Nephron (organoid): ENCODE measurements around the gene MED25.

ENCODE experiments used
- H3K27ac Mint-ChIP-seq, 3 experiments: 2 replicates each; pipeline ENCODE4 v1.8.0; 2020; ENCODE audit warnings: mixed read lengths in 3 of 3, mild to moderate bottlenecking in 2 of 3, moderate library complexity in 1 of 3
- H3K27me3 Mint-ChIP-seq: 2 replicates; pipeline ENCODE4 v1.8.0; 2021; ENCODE audit warnings: low read depth, mild to moderate bottlenecking, moderate library complexity, mixed read lengths
- H3K36me3 Mint-ChIP-seq: 2 replicates; pipeline ENCODE4 v1.8.0; 2020; ENCODE audit warnings: low read depth, mixed read lengths
- H3K4me1 Mint-ChIP-seq: 2 replicates; pipeline ENCODE4 v1.8.0; 2020; ENCODE audit warnings: mixed read lengths
- H3K4me3 Mint-ChIP-seq, 3 experiments: 2 replicates each; pipeline ENCODE4 v1.8.0; 2020; ENCODE audit warnings: mild to moderate bottlenecking in 3 of 3, mixed read lengths in 3 of 3, moderate library complexity in 2 of 3
- H3K9me3 Mint-ChIP-seq: 2 replicates; pipeline ENCODE4 v1.8.0; 2020; ENCODE audit warnings: mixed read lengths
- TF ChIP-seq, protein P1 (sequence below), 3 experiments: fragments of 200-600 bp; sonication (generic); IDR thresholded peaks; one replicate each; pipeline ENCODE4 v1.5.0; 2021; ENCODE audit warnings: antibody characterized with exemption in 3 of 3; ENCODE audit not compliant: unreplicated experiment in 3 of 3

MED25 gene

DNA sequence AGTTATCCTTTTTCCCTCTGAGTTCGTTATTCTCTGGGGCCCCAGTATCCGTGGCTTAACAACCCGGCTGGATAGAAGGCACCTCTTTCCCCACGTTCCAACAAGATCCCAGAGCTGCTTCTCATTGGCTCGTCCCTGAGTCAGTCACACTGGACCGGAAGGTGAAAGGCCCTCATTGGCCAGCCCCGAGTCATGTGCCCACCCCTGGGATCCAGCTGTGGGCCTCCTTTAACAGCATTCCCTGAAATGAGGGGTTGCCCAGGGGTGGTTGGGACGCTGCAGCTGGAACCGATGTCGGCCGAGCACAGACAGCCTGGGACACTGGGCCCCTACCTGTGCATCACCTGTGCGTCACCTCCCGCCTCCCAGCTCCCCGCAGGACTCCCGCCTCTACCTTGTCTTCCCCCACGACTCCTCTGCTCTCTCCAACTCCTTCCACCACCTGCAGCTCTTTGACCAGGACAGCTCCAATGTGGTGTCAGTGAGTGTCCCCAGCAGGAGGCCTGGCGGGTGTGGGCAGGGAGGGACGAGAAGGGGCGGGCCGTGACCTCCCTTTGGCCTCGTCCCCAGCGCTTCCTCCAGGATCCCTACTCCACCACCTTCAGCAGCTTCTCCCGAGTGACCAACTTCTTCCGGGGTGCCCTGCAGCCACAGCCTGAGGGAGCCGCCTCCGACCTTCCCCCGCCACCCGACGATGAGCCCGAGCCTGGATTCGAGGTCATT, 63.7 kb downstream of the MED25 start:
- TF ChIP-seq, protein P1, sequence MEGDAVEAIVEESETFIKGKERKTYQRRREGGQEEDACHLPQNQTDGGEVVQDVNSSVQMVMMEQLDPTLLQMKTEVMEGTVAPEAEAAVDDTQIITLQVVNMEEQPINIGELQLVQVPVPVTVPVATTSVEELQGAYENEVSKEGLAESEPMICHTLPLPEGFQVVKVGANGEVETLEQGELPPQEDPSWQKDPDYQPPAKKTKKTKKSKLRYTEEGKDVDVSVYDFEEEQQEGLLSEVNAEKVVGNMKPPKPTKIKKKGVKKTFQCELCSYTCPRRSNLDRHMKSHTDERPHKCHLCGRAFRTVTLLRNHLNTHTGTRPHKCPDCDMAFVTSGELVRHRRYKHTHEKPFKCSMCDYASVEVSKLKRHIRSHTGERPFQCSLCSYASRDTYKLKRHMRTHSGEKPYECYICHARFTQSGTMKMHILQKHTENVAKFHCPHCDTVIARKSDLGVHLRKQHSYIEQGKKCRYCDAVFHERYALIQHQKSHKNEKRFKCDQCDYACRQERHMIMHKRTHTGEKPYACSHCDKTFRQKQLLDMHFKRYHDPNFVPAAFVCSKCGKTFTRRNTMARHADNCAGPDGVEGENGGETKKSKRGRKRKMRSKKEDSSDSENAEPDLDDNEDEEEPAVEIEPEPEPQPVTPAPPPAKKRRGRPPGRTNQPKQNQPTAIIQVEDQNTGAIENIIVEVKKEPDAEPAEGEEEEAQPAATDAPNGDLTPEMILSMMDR (IDR thresholded peaks at IDR 0.05; ENCODE audit: unreplicated experiment in 3 of 3): no peak
- Mint-ChIP-seq H3K27ac (no peak overlapping the region), H3K9me3 (no peaks in the 10 kb centered on the region), H3K27me3 (no peaks in the 10 kb centered on the region), H3K4me3 (peak overlapping the region in 1 of 3 experiments; percentile 42), H3K4me1 (peaks cover 4% of the 10 kb centered on the region), H3K36me3 (peaks cover 68% of the 10 kb centered on the region)

DNA sequence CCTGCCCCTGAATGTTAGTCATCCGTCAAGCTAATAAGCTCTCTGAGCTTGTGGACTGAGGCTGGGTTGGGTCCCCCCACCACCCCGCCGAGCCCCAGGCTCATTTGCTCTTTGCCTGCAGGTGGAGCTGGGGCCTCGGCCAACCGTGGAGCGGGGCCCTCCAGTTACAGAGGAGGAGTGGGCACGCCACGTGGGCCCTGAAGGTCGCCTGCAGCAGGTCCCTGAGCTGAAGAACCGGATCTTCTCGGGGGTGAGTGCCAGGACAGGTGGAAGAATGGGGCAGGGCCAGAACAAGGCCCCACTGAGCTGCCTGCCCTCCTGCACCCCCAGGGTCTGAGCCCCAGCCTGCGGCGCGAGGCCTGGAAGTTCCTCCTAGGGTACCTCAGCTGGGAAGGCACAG, 64.6 kb downstream of the MED25 start:
- Mint-ChIP-seq H3K36me3 (peaks cover 68% of the 10 kb centered on the region), H3K27ac (no peak overlapping the region), H3K27me3 (no peaks in the 10 kb centered on the region), H3K4me1 (peaks cover 4% of the 10 kb centered on the region), H3K4me3 (no peak overlapping the region), H3K9me3 (no peaks in the 10 kb centered on the region)
- TF ChIP-seq, protein P1 (IDR thresholded peaks at IDR 0.05; ENCODE audit: unreplicated experiment in 3 of 3): no peak

DNA sequence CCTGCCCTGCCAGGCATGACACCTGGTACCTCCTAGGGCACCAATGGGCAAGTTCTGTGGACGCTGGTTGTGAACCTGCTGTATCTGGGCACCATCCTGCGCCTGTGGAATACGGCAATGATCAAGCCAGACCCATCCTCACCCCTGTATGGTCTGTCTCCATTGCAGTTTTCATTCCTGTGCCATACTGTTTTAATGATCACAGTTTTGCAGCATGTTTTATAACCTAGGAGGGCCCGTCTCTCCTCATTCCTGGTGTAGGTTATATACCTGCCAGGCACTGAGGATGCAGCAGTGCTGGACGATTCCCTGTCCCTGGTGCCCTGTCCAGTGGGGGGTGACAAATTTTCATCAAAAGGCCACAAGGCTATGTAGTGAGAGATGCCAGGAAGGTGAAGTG, 65.0 kb downstream of the MED25 start:
- Mint-ChIP-seq H3K27me3 (no peaks in the 10 kb centered on the region), H3K27ac (no peak overlapping the region), H3K36me3 (peaks cover 66% of the 10 kb centered on the region), H3K9me3 (no peaks in the 10 kb centered on the region), H3K4me3 (no peak overlapping the region), H3K4me1 (peaks cover 2% of the 10 kb centered on the region)
- TF ChIP-seq, protein P1 (IDR thresholded peaks at IDR 0.05; ENCODE audit: unreplicated experiment in 3 of 3): no peak

DNA sequence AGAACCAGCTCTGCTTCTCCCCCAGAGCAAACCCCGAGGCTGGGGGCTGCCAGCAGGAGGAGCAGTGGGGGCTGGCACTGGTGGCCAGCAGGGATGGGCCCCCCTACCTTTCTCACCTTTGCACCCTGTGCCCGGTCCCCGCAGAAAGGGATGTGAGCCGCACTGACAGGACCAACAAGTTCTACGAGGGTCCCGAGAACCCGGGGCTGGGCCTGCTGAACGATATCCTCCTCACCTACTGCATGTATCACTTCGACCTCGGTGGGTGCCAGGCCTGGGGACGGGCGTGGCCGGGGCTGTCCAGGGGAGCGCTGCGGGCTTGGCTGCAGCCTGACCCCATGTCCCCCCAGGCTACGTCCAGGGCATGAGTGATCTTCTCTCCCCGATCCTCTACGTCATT, 66.0 kb downstream of the MED25 start:
- H3K27me3 Mint-ChIP-seq: no peaks in the 10 kb centered on the region
- H3K4me1 Mint-ChIP-seq: no peaks in the 10 kb centered on the region
- no peak overlapping the region for H3K4me3 Mint-ChIP-seq
- peaks cover 59% of the 10 kb centered on the region for H3K36me3 Mint-ChIP-seq
- TF ChIP-seq, protein P1 (IDR thresholded peaks at IDR 0.05; ENCODE audit: unreplicated experiment in 3 of 3): no peak
- H3K9me3 Mint-ChIP-seq: no peaks in the 10 kb centered on the region
- H3K27ac Mint-ChIP-seq: no peak overlapping the region

DNA sequence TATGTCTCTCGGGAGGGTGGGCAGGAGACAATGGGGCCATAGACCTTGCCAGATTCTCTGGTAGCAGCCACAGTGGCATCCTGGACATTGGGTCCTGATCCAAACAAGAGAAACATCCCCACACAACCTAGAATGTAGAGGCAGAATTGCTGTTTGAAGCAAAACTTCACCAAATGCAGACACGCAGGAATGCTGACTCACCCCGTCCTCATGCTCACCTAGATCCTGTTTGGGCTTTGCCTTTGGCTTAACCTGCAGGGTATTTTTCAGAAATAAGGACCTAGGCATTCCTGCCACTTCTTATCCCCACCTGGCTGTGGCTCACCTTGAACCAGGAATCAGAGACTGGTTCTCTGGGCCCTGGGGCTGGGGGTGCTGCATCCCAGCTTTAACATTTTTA, 66.7 kb downstream of the MED25 start:
- TF ChIP-seq, protein P1 (IDR thresholded peaks at IDR 0.05; ENCODE audit: unreplicated experiment in 3 of 3): no peak
- Mint-ChIP-seq H3K4me3 (no peak overlapping the region), H3K27ac (no peak overlapping the region), H3K36me3 (peaks cover 55% of the 10 kb centered on the region), H3K4me1 (no peaks in the 10 kb centered on the region), H3K9me3 (no peaks in the 10 kb centered on the region), H3K27me3 (no peaks in the 10 kb centered on the region)
